H9 (cell line): ENCODE results near the gene TMTC2. TPM values are rescaled to one million over a fixed set of nuclear protein-coding genes. Genes with fewer than 3 reads are reported as not detected.

ENCODE experiments used
- DNase-seq: peaks from one replicate; pipeline ENCODE4 v3.0.0-alpha.2; 2017
- H2AFZ ChIP-seq: one replicate; pipeline ENCODE4 v1.6.1; 2013; ENCODE audit warnings: mild to moderate bottlenecking, low read length, control low read depth, moderate library complexity
- H2AK5ac ChIP-seq: 2 replicates; pipeline ENCODE4 v1.6.1; 2013; ENCODE audit warnings: low read length, control low read depth, mixed read lengths; ENCODE audit not compliant: insufficient read length
- H2BK120ac ChIP-seq: one replicate; pipeline ENCODE4 v1.6.1; 2013; ENCODE audit warnings: low read depth, mild to moderate bottlenecking, low read length, control low read depth, inconsistent platforms; ENCODE audit not compliant: poor library complexity, severe bottlenecking
- H2BK12ac ChIP-seq: 2 replicates; pipeline ENCODE4 v1.6.1; 2013; ENCODE audit warnings: low read length, control low read depth, mixed read lengths, low read depth; ENCODE audit not compliant: insufficient read length
- H2BK15ac ChIP-seq: 2 replicates; pipeline ENCODE4 v1.6.1; 2013; ENCODE audit warnings: low read depth, low read length, control low read depth
- H2BK20ac ChIP-seq: one replicate; pipeline ENCODE4 v1.6.1; 2013; ENCODE audit warnings: low read depth, mild to moderate bottlenecking, low read length, control low read depth, inconsistent platforms; ENCODE audit not compliant: poor library complexity, severe bottlenecking
- H2BK5ac ChIP-seq: 2 replicates; pipeline ENCODE4 v1.6.1; 2013; ENCODE audit warnings: low read length, control low read depth, mixed read lengths; ENCODE audit not compliant: insufficient read length
- H3K14ac ChIP-seq: 2 replicates; pipeline ENCODE4 v1.6.1; 2013; ENCODE audit warnings: low read length, control low read depth; ENCODE audit not compliant: insufficient read depth
- H3K18ac ChIP-seq: 2 replicates; pipeline ENCODE4 v1.6.1; 2013; ENCODE audit warnings: low read depth, mild to moderate bottlenecking, mixed read lengths, low read length, control low read depth; ENCODE audit not compliant: insufficient read length
- H3K23ac ChIP-seq: 2 replicates; pipeline ENCODE4 v1.6.1; 2013; ENCODE audit warnings: low read length, control low read depth, mixed read lengths, low read depth; ENCODE audit not compliant: insufficient read length
- H3K23me2 ChIP-seq: 2 replicates; pipeline ENCODE4 v1.6.1; 2013; ENCODE audit warnings: low read depth, mild to moderate bottlenecking, mixed read lengths, low read length, control low read depth; ENCODE audit not compliant: insufficient read length, poor library complexity, severe bottlenecking
- H3K27ac ChIP-seq: 2 replicates; pipeline ENCODE4 v1.5.1; 2013; ENCODE audit warnings: low read length, control low read depth, mixed read lengths, low read depth; ENCODE audit not compliant: insufficient read length
- H3K27me3 ChIP-seq: 2 replicates; pipeline ENCODE4 v1.6.1; 2013; ENCODE audit warnings: low read length, control low read depth, inconsistent platforms; ENCODE audit not compliant: insufficient read depth
- H3K4ac ChIP-seq: 2 replicates; pipeline ENCODE4 v1.6.1; 2013; ENCODE audit warnings: low read depth, mild to moderate bottlenecking, control low read depth, inconsistent platforms, low read length, moderate library complexity
- H3K4me1 ChIP-seq: 2 replicates; pipeline ENCODE4 v1.6.1; 2013; ENCODE audit warnings: low read length, control low read depth, inconsistent platforms; ENCODE audit not compliant: insufficient read depth
- H3K4me2 ChIP-seq: 2 replicates; pipeline ENCODE4 v1.6.1; 2013; ENCODE audit warnings: low read length, control low read depth, mixed read lengths; ENCODE audit not compliant: insufficient read length, insufficient read depth
- H3K56ac ChIP-seq: 2 replicates; pipeline ENCODE4 v1.6.1; 2013; ENCODE audit warnings: low read depth, mild to moderate bottlenecking, mixed read lengths, low read length, control low read depth; ENCODE audit not compliant: insufficient read length
- H3K79me1 ChIP-seq: 2 replicates; pipeline ENCODE4 v1.6.1; 2013; ENCODE audit warnings: low read depth, mild to moderate bottlenecking, moderate library complexity, low read length, control low read depth, inconsistent platforms; ENCODE audit not compliant: insufficient read depth, poor library complexity, severe bottlenecking
- H3K79me2 ChIP-seq: 2 replicates; pipeline ENCODE4 v1.6.1; 2013; ENCODE audit warnings: low read length, control low read depth, inconsistent platforms; ENCODE audit not compliant: insufficient read depth
- H3K9ac ChIP-seq: 2 replicates; pipeline ENCODE4 v1.6.1; 2013; ENCODE audit warnings: low read length, control low read depth, mixed read lengths; ENCODE audit not compliant: insufficient read length; ENCODE audit errors: extremely low read depth
- H3K9me3 ChIP-seq: one replicate; pipeline ENCODE4 v1.6.1; 2013; ENCODE audit warnings: low read depth, low read length, inconsistent platforms; ENCODE audit not compliant: control insufficient read depth
- H3T11ph ChIP-seq: one replicate; pipeline ENCODE4 v1.6.1; 2013; ENCODE audit warnings: mild to moderate bottlenecking, low read length, control low read depth, inconsistent platforms
- H4K20me1 ChIP-seq: one replicate; pipeline ENCODE4 v1.6.1; 2013; ENCODE audit not compliant: control insufficient read depth, insufficient read length, insufficient read depth
- H4K5ac ChIP-seq: 2 replicates; pipeline ENCODE4 v1.6.1; 2013; ENCODE audit warnings: low read depth, mild to moderate bottlenecking, mixed read lengths, low read length, control low read depth; ENCODE audit not compliant: insufficient read length
- H4K8ac ChIP-seq: replicated peaks from 2 replicates; pipeline ENCODE4 v1.6.1; 2013; ENCODE audit warnings: low read length, control low read depth, mixed read lengths, low read depth; ENCODE audit not compliant: insufficient read length
- H4K91ac ChIP-seq: 2 replicates; pipeline ENCODE4 v1.6.1; 2013; ENCODE audit warnings: low read depth, mild to moderate bottlenecking, moderate library complexity, mixed read lengths, low read length, control low read depth; ENCODE audit not compliant: insufficient read length
- H3K27ac Mint-ChIP-seq, 3 experiments: 2 replicates in 2 of 3; 3 replicates in 1 of 3; pipeline ENCODE4 v1.8.0; 2020 to 2021; ENCODE audit warnings: mixed read lengths in 3 of 3, mild to moderate bottlenecking in 1 of 3, moderate library complexity in 1 of 3
- H3K27me3 Mint-ChIP-seq: 2 replicates; pipeline ENCODE4 v1.8.0; 2021; ENCODE audit warnings: low read depth, mild to moderate bottlenecking, moderate library complexity, mixed read lengths
- H3K36me3 Mint-ChIP-seq, 3 experiments: 2 replicates in 2 of 3; 3 replicates in 1 of 3; pipeline ENCODE4 v1.8.0; 2020 to 2021; ENCODE audit warnings: low read depth in 3 of 3, mixed read lengths in 3 of 3; ENCODE audit not compliant: insufficient read depth in 1 of 3
- H3K4me1 Mint-ChIP-seq, 2 experiments: 2 replicates each; pipeline ENCODE4 v1.8.0; 2020; ENCODE audit warnings: mixed read lengths in 2 of 2
- H3K4me3 Mint-ChIP-seq, 2 experiments: 2 replicates in 1 of 2; 3 replicates in 1 of 2; pipeline ENCODE4 v1.8.0; 2020 to 2021; ENCODE audit warnings: mild to moderate bottlenecking in 2 of 2, mixed read lengths in 2 of 2, moderate library complexity in 1 of 2
- H3K9me3 Mint-ChIP-seq, 2 experiments: 2 replicates in 1 of 2; 3 replicates in 1 of 2; pipeline ENCODE4 v1.8.0; 2020; ENCODE audit warnings: mild to moderate bottlenecking in 2 of 2, mixed read lengths in 2 of 2, moderate library complexity in 1 of 2
- CTCF ChIP-seq: fragments of 200-600 bp; sonication (generic); conservative IDR thresholded peaks from 3 replicates; pipeline ENCODE4 v1.8.0; 2021; ENCODE audit warnings: antibody characterized with exemption, mild to moderate bottlenecking
- WGBS: extraction: QIAGEN DNeasy Blood & Tissue Kit; methylation state at CpG from one replicate; pipeline ENCODE4 v1.1.7; 2013; ENCODE audit warnings: missing lambda C conversion rate, low lambda C conversion rate, mixed read lengths; ENCODE audit not compliant: insufficient read length; ENCODE audit errors: extremely low coverage; 5-methylcytosine and 5-hydroxymethylcytosine counted together
- total RNA-seq: library from RNA; stranded (reverse); gene quantifications from 2 replicates; pipeline ENCODE4 v1.2.1, GENCODE V29; 2021

The TMTC2 gene
- total RNA-seq, 1 experiment from 2014 or later = 3.1 TPM

GRCh38 chr12:82708061-82708879, 21.6 kb downstream of the TMTC2 start:
- H3K4me1 Mint-ChIP-seq = peaks cover 19 to 26% of the 10 kb centered on the region in 2 experiments
- Histone ChIP-seq H3T11ph (no peak overlapping the region), H2AFZ (no peak overlapping the region), H3K14ac (0 out of 2 replicates have a peak overlapping the region, but pooled peaks have one; percentile 36), H3K4ac (no peak overlapping the region), H3K79me2 (no peaks in the 10 kb centered on the region), H3K9me3 (no peaks in the 10 kb centered on the region), H3K9ac (no peak overlapping the region), H3K23me2 (no peaks in the 10 kb centered on the region), H3K79me1 (no peaks in the 10 kb centered on the region), H4K20me1 (no peaks in the 10 kb centered on the region), H3K18ac (no peak overlapping the region), H3K4me2 (no peak overlapping the region), H2BK20ac (no peak overlapping the region), H2AK5ac (no peak overlapping the region), H3K56ac (no peak overlapping the region), H3K27ac (no peak overlapping the region), H2BK15ac (no peak overlapping the region), H2BK120ac (no peak overlapping the region), H2BK5ac (no peak overlapping the region), H3K27me3 (no peaks in the 10 kb centered on the region), H3K23ac (no peak overlapping the region), H2BK12ac (no peak overlapping the region), H4K8ac (no peak overlapping the region), H4K91ac (no peak overlapping the region), H4K5ac (peak overlapping the region; percentile 3), H3K4me1 (peaks cover 8% of the 10 kb centered on the region; the same call in 1 of the 2 replicates)
- peaks cover 8 to 17% (median 14%) of the 10 kb centered on the region in 3 experiments; a peak in 6 of 7 replicates for H3K36me3 Mint-ChIP-seq
- no peak overlapping the region for H3K4me3 Mint-ChIP-seq
- peak; percentile 58 for DNase-seq
- no peaks in the 10 kb centered on the region for H3K27me3 Mint-ChIP-seq
- H3K27ac Mint-ChIP-seq = peak overlapping the region; percentile 21 to 92 (median 80); a peak in 6 of 7 replicates
- no CpG with 5 or more reads among the region's 10 CpGs for WGBS
- H3K9me3 Mint-ChIP-seq = peaks cover 4% of the 10 kb centered on the region in 2 experiments; a peak in 2 of 5 replicates
- TF ChIP-seq CTCF = no peak
